Uterus (tissue), 2 donors: Measurements from ENCODE around the gene GNPTAB.

ENCODE experiments used
- CTCF ChIP-seq, 4 experiments: fragments of 200-600 bp in 2 of 4; fragments of 450-650 bp in 2 of 4; sonication (generic) in 2 of 4; IDR thresholded peaks; one replicate each; pipeline ENCODE4 v1.5.1; 2016 to 2019; ENCODE audit warnings: antibody characterized with exemption in 4 of 4, mild to moderate bottlenecking in 2 of 4, moderate library complexity in 1 of 4
- POLR2A ChIP-seq, 2 donors: fragments of 450-650 bp; IDR thresholded peaks; one replicate each; pipeline ENCODE4 v1.6.1; 2016; ENCODE audit warnings: antibody characterized with exemption in 2 of 2, mild to moderate bottlenecking in 1 of 2, moderate library complexity in 1 of 2

- no peak for TF ChIP-seq CTCF (IDR thresholded peaks at IDR 0.05)
- no peak for TF ChIP-seq POLR2A (IDR thresholded peaks at IDR 0.05)
These were observed 45.1 kb downstream of the GNPTAB start for GRCh38 chr12:101785671-101786070.
